Left lung (tissue), 10 donors: ENCODE data around the gene PLAGL2. TPM values are rescaled to one million over a fixed set of nuclear protein-coding genes. Genes with fewer than 3 reads are reported as not detected.
"Not testable (repeated sequence)": the region's sequence is repeated elsewhere in the genome, so short reads cannot be mapped to it uniquely, and the experiment has no call there.

Experiments used
- ATAC-seq: fragments of 200-7000 bp; cut with Tn5 transposase; one replicate; pipeline ENCODE4 v1.9.1; 2020; ENCODE audit warnings: moderate library complexity
- DNase-seq, 4 donors: peaks; one replicate each; pipeline ENCODE4 v3.0.0-alpha.2; 2013 to 2020
- H3K27ac ChIP-seq, 2 donors: fragments of 200-600 bp; sonication (generic) in 1 of 2; one replicate each; pipeline versions ENCODE4 v1.5.0 to v1.8.0; 2020 to 2021
- H3K27me3 ChIP-seq, 2 donors: fragments of 200-600 bp; sonication (generic) in 1 of 2; one replicate each; pipeline versions ENCODE4 v1.5.0 to v1.8.0; 2020 to 2021
- H3K36me3 ChIP-seq, 2 donors: fragments of 200-600 bp; sonication (generic) in 1 of 2; one replicate each; pipeline versions ENCODE4 v1.5.0 to v1.8.0; 2020 to 2021
- H3K4me1 ChIP-seq, 2 donors: fragments of 200-600 bp; one replicate each; pipeline ENCODE4 v1.8.0; 2021
- H3K4me3 ChIP-seq, 2 donors: fragments of 200-600 bp; sonication (generic) in 1 of 2; one replicate each; pipeline versions ENCODE4 v1.5.0 to v1.8.0; 2020 to 2021; ENCODE audit warnings: mild to moderate bottlenecking in 1 of 2
- H3K9me3 ChIP-seq, 2 donors: fragments of 200-600 bp; sonication (generic) in 1 of 2; one replicate each; pipeline versions ENCODE4 v1.5.0 to v1.8.0; 2020 to 2021
- CTCF ChIP-seq, 2 donors: fragments of 200-600 bp; sonication (generic) in 1 of 2; IDR thresholded peaks; one replicate each; pipeline versions ENCODE4 v1.5.0 to v1.8.0; 2021; ENCODE audit warnings: antibody characterized with exemption in 2 of 2
- intact Hi-C, 2 donors: fragments of 100-400 bp; cut with DNase I; formaldehyde crosslinking; loops; one replicate each; pipeline versions ENCODE4 v1.11.2 to v1.14.2; 2022
- polyA plus RNA-seq, 6 donors: library from polyadenylated mRNA; unstranded; fragments of 120-200 nt; gene quantifications; one replicate each; pipeline ENCODE4 v1.2.1, GENCODE V29; 2013; ENCODE audit not compliant: insufficient read length in 6 of 6
- total RNA-seq, 2 donors: library from RNA; stranded (reverse); fragmentation: NEBNext Ultra II Directional; extraction: Animal tissue kit (Norgen Biotek cat#: 25700); gene quantifications; one replicate each; pipeline ENCODE4 v1.2.1, GENCODE V29; 2021
- donor health status: DM: no; HTN: yes; CAD: no.
- donor health status: DM: no; HTN: no; CAD: no.

The PLAGL2 gene
- total and polyA plus RNA-seq, 8 donors: 12.6 to 28.0 (median 25.3) TPM

GRCh38 chr20:32179515-32179914 is 28.0 kb downstream of the PLAGL2 start:
- Histone ChIP-seq H3K27me3 (no peaks in the 10 kb centered on the region), H3K27ac (no peak overlapping the region), H3K36me3 (no peaks in the 10 kb centered on the region), H3K9me3 (no peaks in the 10 kb centered on the region), H3K4me3 (no peak overlapping the region), H3K4me1 (no peaks in the 10 kb centered on the region)
- no peak for TF ChIP-seq CTCF (IDR thresholded peaks at IDR 0.05)
- no peak for ATAC-seq
- intact Hi-C loops: no loop called here
- DNase-seq: no peak

GRCh38 chr20:32177696-32178095 is 29.8 kb downstream of the PLAGL2 start:
- DNase-seq, H3K4me1 ChIP-seq, H3K4me3 ChIP-seq, H3K9me3 ChIP-seq, H3K27ac ChIP-seq, intact Hi-C loops, H3K36me3 ChIP-seq, ATAC-seq, H3K27me3 ChIP-seq: not testable (repeated sequence)

- Histone ChIP-seq H3K27ac (no peak overlapping the region), H3K4me1 (no peaks in the 10 kb centered on the region), H3K9me3 (no peaks in the 10 kb centered on the region), H3K4me3 (no peak overlapping the region), H3K27me3 (no peaks in the 10 kb centered on the region), H3K36me3 (peaks cover 0 to 46% of the 10 kb centered on the region in 2 donors)
- no peak for TF ChIP-seq CTCF (IDR thresholded peaks at IDR 0.05)
- intact Hi-C loops: no loop called here
- peak; percentile 50 for ATAC-seq
- peak in 1 of 4 donors; percentile 39 for DNase-seq
Observed at GRCh38 chr20:32168184-32168910, 39.2 kb downstream of the PLAGL2 start.

GRCh38 chr20:32167552-32167951 is 40.0 kb downstream of the PLAGL2 start:
- DNase-seq: no peak
- no peak for TF ChIP-seq CTCF (IDR thresholded peaks at IDR 0.05)
- Histone ChIP-seq H3K9me3 (no peaks in the 10 kb centered on the region), H3K27me3 (no peaks in the 10 kb centered on the region), H3K27ac (no peak overlapping the region), H3K4me1 (no peaks in the 10 kb centered on the region), H3K4me3 (no peak overlapping the region), H3K36me3 (peaks cover 0 to 54% of the 10 kb centered on the region in 2 donors)
- ATAC-seq: no peak
- intact Hi-C loops: no loop called here

GRCh38 chr20:32165836-32166545 is 41.6 kb downstream of the PLAGL2 start:
- ATAC-seq: no peak
- Histone ChIP-seq H3K4me1 (no peaks in the 10 kb centered on the region), H3K27me3 (no peaks in the 10 kb centered on the region), H3K4me3 (no peak overlapping the region), H3K27ac (no peak overlapping the region), H3K36me3 (peaks cover 0 to 70% of the 10 kb centered on the region in 2 donors), H3K9me3 (no peaks in the 10 kb centered on the region)
- intact Hi-C loops: no loop called here
- DNase-seq: peak in 1 of 4 donors; percentile 24
- TF ChIP-seq CTCF (IDR thresholded peaks at IDR 0.05): no peak
